ENCODE measurements around the gene PLCXD1. TPM values are rescaled to one million over a fixed set of nuclear protein-coding genes. Genes with fewer than 3 reads are reported as not detected.

Gene PLCXD1
- polyA plus RNA-seq, 1 donor from 2014 or later: 30.1 TPM

DNA sequence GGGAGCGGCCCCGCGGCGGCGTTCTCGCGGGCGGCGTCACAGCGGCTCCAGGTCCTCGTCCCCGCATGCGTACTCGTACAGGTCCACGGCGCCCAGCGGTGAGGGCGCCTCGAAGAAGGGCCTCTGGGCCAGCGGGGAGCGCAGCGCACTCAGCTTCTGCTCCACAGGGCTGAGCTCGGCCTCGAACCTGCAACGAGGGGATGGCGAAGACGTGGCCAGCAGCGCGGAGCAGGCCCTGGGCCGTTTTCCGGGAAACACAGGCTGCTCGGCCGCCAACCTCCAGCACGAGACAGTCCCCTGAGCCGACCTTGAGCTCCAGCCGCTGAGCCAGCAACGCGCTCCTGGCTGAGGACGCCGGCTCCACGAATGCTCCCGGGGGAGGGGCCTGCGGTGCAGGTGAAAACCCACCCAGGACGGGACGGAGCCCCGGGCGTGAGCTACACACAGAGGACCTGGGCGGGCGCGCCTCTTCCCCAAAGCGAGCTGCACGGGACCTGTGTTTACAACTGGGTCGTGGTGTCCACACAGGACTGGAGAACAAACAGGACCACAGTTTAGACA, 53.2 kb downstream of the PLCXD1 start:
- no peaks in the 10 kb centered on the region for H3K36me3 ChIP-seq (ENCODE audit: insufficient read depth, low read length)
- H3K4me2 ChIP-seq (ENCODE audit: low read length): no peak overlapping the region
- H3K9me3 ChIP-seq (ENCODE audit: low read length): no peaks in the 10 kb centered on the region
- no peak overlapping the region for H3K4me3 ChIP-seq (ENCODE audit: low read length)
- H3K27ac ChIP-seq (ENCODE audit: low read length): no peak overlapping the region
- no peak overlapping the region for H3K9ac ChIP-seq (ENCODE audit: low read length)
- no peaks in the 10 kb centered on the region for H3K27me3 ChIP-seq (ENCODE audit: insufficient read depth, low read depth, low read length)
- no peaks in the 10 kb centered on the region for H3K79me2 ChIP-seq (replicated peaks; ENCODE audit: insufficient read depth, low read length)
- no peaks in the 10 kb centered on the region for H4K20me1 ChIP-seq (ENCODE audit: insufficient read depth)
- TF ChIP-seq EP300 (conservative IDR thresholded peaks at IDR 0.05; ENCODE audit: poor library complexity, severe bottlenecking): no peak
- TF ChIP-seq SMC3 (conservative IDR thresholded peaks at IDR 0.05; ENCODE audit: poor library complexity): no peak
- TF ChIP-seq, protein P1, sequence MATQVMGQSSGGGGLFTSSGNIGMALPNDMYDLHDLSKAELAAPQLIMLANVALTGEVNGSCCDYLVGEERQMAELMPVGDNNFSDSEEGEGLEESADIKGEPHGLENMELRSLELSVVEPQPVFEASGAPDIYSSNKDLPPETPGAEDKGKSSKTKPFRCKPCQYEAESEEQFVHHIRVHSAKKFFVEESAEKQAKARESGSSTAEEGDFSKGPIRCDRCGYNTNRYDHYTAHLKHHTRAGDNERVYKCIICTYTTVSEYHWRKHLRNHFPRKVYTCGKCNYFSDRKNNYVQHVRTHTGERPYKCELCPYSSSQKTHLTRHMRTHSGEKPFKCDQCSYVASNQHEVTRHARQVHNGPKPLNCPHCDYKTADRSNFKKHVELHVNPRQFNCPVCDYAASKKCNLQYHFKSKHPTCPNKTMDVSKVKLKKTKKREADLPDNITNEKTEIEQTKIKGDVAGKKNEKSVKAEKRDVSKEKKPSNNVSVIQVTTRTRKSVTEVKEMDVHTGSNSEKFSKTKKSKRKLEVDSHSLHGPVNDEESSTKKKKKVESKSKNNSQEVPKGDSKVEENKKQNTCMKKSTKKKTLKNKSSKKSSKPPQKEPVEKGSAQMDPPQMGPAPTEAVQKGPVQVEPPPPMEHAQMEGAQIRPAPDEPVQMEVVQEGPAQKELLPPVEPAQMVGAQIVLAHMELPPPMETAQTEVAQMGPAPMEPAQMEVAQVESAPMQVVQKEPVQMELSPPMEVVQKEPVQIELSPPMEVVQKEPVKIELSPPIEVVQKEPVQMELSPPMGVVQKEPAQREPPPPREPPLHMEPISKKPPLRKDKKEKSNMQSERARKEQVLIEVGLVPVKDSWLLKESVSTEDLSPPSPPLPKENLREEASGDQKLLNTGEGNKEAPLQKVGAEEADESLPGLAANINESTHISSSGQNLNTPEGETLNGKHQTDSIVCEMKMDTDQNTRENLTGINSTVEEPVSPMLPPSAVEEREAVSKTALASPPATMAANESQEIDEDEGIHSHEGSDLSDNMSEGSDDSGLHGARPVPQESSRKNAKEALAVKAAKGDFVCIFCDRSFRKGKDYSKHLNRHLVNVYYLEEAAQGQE (IDR thresholded peaks at IDR 0.05; ENCODE audit: borderline replicate concordance): no peak
- TF ChIP-seq EZH2 (IDR thresholded peaks at IDR 0.05; ENCODE audit: borderline replicate concordance, insufficient read depth, low read length, poor library complexity, severe bottlenecking): no peak
- no peak for TF ChIP-seq RAD21 (conservative IDR thresholded peaks at IDR 0.05)
- TF ChIP-seq, protein P2, sequence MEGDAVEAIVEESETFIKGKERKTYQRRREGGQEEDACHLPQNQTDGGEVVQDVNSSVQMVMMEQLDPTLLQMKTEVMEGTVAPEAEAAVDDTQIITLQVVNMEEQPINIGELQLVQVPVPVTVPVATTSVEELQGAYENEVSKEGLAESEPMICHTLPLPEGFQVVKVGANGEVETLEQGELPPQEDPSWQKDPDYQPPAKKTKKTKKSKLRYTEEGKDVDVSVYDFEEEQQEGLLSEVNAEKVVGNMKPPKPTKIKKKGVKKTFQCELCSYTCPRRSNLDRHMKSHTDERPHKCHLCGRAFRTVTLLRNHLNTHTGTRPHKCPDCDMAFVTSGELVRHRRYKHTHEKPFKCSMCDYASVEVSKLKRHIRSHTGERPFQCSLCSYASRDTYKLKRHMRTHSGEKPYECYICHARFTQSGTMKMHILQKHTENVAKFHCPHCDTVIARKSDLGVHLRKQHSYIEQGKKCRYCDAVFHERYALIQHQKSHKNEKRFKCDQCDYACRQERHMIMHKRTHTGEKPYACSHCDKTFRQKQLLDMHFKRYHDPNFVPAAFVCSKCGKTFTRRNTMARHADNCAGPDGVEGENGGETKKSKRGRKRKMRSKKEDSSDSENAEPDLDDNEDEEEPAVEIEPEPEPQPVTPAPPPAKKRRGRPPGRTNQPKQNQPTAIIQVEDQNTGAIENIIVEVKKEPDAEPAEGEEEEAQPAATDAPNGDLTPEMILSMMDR (IDR thresholded peaks at IDR 0.05; ENCODE audit: poor library complexity, severe bottlenecking): no peak
- no peak for TF ChIP-seq MXI1 (conservative IDR thresholded peaks at IDR 0.05; ENCODE audit: poor library complexity, severe bottlenecking)
- H3F3A ChIP-seq (ENCODE audit: insufficient read depth, low read length, poor library complexity, severe bottlenecking): no peaks in the 10 kb centered on the region
- no peak overlapping the region for H2AFZ ChIP-seq (ENCODE audit: low read depth, low read length)
- no peaks in the 10 kb centered on the region for H3K9me2 ChIP-seq (ENCODE audit: insufficient read depth, low read length)

DNA sequence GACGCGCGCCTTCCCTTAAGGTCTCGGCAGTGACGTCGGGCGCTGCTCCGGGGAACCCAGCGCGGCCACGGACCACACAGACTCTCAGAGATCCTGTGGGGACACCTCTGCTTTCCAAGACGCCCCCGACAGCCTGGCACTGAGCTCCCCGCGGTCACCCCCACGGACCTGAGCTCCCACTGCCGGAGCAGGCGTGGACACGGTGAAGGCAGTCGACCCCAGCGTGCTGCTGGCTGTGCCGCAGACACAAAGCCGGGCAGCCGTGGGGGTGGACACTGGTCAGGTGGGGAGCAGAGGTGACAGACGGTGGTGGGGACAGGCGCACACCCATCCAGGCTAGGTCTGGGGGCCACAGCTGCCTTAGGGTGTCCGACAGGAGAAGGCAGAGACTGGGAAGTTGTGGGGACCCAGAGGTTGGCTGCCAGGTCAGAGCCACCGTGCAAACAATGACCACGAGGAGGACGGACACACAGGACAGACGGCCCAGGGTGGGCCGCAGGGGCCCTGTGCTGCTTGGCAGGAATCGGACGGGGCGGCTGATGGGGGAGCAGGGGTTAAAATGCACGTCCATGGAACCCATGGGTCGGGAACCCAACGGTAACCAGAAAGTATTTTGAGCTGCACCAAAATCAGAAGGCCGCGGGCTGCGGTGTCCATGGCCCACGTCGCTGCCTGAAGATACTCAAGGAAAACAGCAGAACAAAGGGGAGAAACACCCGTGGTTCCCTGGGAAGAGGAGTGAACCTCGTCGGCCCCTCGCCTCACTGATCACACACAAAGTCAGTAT, 54.0 kb downstream of the PLCXD1 start:
- H3K9ac ChIP-seq (ENCODE audit: low read length): no peak overlapping the region
- no peaks in the 10 kb centered on the region for H3K9me2 ChIP-seq (ENCODE audit: insufficient read depth, low read length)
- H3K4me2 ChIP-seq (ENCODE audit: low read length): no peak overlapping the region
- H3K4me3 ChIP-seq (ENCODE audit: low read length): no peak overlapping the region
- no peaks in the 10 kb centered on the region for H3K27me3 ChIP-seq (ENCODE audit: insufficient read depth, low read depth, low read length)
- no peaks in the 10 kb centered on the region for H3K79me2 ChIP-seq (replicated peaks; ENCODE audit: insufficient read depth, low read length)
- H4K20me1 ChIP-seq (ENCODE audit: insufficient read depth): no peaks in the 10 kb centered on the region
- H3K36me3 ChIP-seq (ENCODE audit: insufficient read depth, low read length): no peaks in the 10 kb centered on the region
- no peaks in the 10 kb centered on the region for H3K9me3 ChIP-seq (ENCODE audit: low read length)
- TF ChIP-seq MXI1 (conservative IDR thresholded peaks at IDR 0.05; ENCODE audit: poor library complexity, severe bottlenecking): no peak
- no peak for TF ChIP-seq EZH2 (IDR thresholded peaks at IDR 0.05; ENCODE audit: borderline replicate concordance, insufficient read depth, low read length, poor library complexity, severe bottlenecking)
- TF ChIP-seq, protein P2 (IDR thresholded peaks at IDR 0.05; ENCODE audit: poor library complexity, severe bottlenecking): no peak
- no peak for TF ChIP-seq SMC3 (conservative IDR thresholded peaks at IDR 0.05; ENCODE audit: poor library complexity)
- TF ChIP-seq RAD21 (conservative IDR thresholded peaks at IDR 0.05): no peak
- TF ChIP-seq POLR2AphosphoS5 (IDR thresholded peaks at IDR 0.05): no peak
- no peak for TF ChIP-seq TAF1 (IDR thresholded peaks at IDR 0.05; ENCODE audit: low read depth)
- TF ChIP-seq EP300 (conservative IDR thresholded peaks at IDR 0.05; ENCODE audit: poor library complexity, severe bottlenecking): no peak
- TF ChIP-seq, protein P1 (IDR thresholded peaks at IDR 0.05; ENCODE audit: borderline replicate concordance): no peak
- H3F3A ChIP-seq (ENCODE audit: insufficient read depth, low read length, poor library complexity, severe bottlenecking): no peaks in the 10 kb centered on the region
- no peak overlapping the region for H3K27ac ChIP-seq (ENCODE audit: low read length)
- no peak overlapping the region for H2AFZ ChIP-seq (ENCODE audit: low read depth, low read length)

Data from neural cell (in vitro differentiated cells).